A549 (cell line): ENCODE results near the gene OLIG2. TPM values are rescaled to one million over a fixed set of nuclear protein-coding genes. Genes with fewer than 3 reads are reported as not detected.

Experiments
- ATAC-seq, 2 experiments: fragments of 200-7000 bp in 1 of 2; fragments of >200 bp in 1 of 2; cut with Nextera tagmentation in 1 of 2; cut with Tn5 transposase in 1 of 2; 3 replicates each; pipeline versions ENCODE4 v1.8.0 to v1.9.1; 2018 to 2020; ENCODE audit warnings: mild to moderate bottlenecking in 1 of 2, moderate library complexity in 1 of 2
- CTCF ChIA-PET: fragments of 300-600 bp; sonication (Branson Sonifier 250); formaldehyde crosslinking; extraction: SDS; loops from one replicate; lab custom pipeline; 2021; ENCODE audit warnings: antibody characterized with exemption, inconsistent platforms; lab: Yijun Ruan, JAX
- POLR2A ChIA-PET: fragments of 350-600 bp; formaldehyde crosslinking; extraction: SDS; loops from one replicate; lab custom pipeline; 2021; ENCODE audit warnings: antibody characterized with exemption, inconsistent platforms; lab: Yijun Ruan, JAX
- DNase-seq, 2 experiments: peaks; one replicate each; pipeline versions ENCODE4 v3.0.0 to v3.0.0-alpha.2; 2011 to 2016; ENCODE audit warnings: low read depth in 1 of 2, low spot score in 1 of 2
- FAIRE-seq: peaks from 2 replicates; lab custom pipeline; 2011; peaks lifted over from hg19 to GRCh38; lab: Jason Lieb, UNC
- H3K27ac ChIP-seq, 2 experiments: fragments of >200 bp; sonication (Bioruptor Twin); formaldehyde crosslinking; 3 replicates each; pipeline ENCODE4 v1.5.1; 2016 to 2017
- H3K4me1 ChIP-seq: fragments of >200 bp; sonication (Bioruptor Twin); formaldehyde crosslinking; 3 replicates; pipeline ENCODE4 v1.6.1; 2016
- H3K4me2 ChIP-seq: fragments of >200 bp; sonication (Bioruptor Twin); formaldehyde crosslinking; 3 replicates; pipeline ENCODE4 v1.6.1; 2016
- H3K4me3 ChIP-seq: fragments of >200 bp; sonication (Bioruptor Twin); formaldehyde crosslinking; 3 replicates; pipeline ENCODE4 v1.5.1; 2016
- H3K9me3 ChIP-seq: fragments of >200 bp; sonication (Bioruptor Twin); formaldehyde crosslinking; 3 replicates; pipeline ENCODE4 v1.6.1; 2016
- ATOH8 ChIP-seq: fragments of 250-450 bp; sonication (Bioruptor Pico); IDR thresholded peaks from 2 replicates; pipeline ENCODE4 v1.5.0; 2020; ENCODE audit warnings: low read depth, mild to moderate bottlenecking, moderate library complexity
- CBX2 ChIP-seq: fragments of 200-600 bp; sonication (generic); IDR thresholded peaks from 2 replicates; pipeline ENCODE4 v1.6.1; 2016; ENCODE audit warnings: low read depth, mild to moderate bottlenecking, borderline replicate concordance
- CBX8 ChIP-seq: fragments of 200-600 bp; sonication (generic); IDR thresholded peaks from 2 replicates; pipeline ENCODE4 v1.6.1; 2016
- CEBPB ChIP-seq, 2 experiments: fragments of >200 bp in 1 of 2; sonication (Bioruptor Twin) in 1 of 2; formaldehyde crosslinking in 1 of 2; IDR thresholded peaks; 2 replicates each; pipeline ENCODE4 v1.6.1; 2012 to 2016
- CHD4 ChIP-seq: fragments of 200-600 bp; sonication (generic); IDR thresholded peaks from 2 replicates; pipeline ENCODE4 v1.6.1; 2016; ENCODE audit warnings: antibody characterized with exemption, mild to moderate bottlenecking, borderline replicate concordance
- EHF ChIP-seq: fragments of 250-450 bp; sonication (Bioruptor Pico); IDR thresholded peaks from 2 replicates; pipeline ENCODE4 v1.5.0; 2020; ENCODE audit warnings: mild to moderate bottlenecking
- ESRRA ChIP-seq: fragments of 150-350 bp; IDR thresholded peaks from 2 replicates; pipeline ENCODE4 v1.6.1; 2014; ENCODE audit warnings: mild to moderate bottlenecking, low read length, borderline replicate concordance
- FOSB ChIP-seq: fragments of 250-450 bp; sonication (Bioruptor Pico); IDR thresholded peaks from 2 replicates; pipeline ENCODE4 v1.5.0; 2020; ENCODE audit warnings: mild to moderate bottlenecking, moderate library complexity
- FOSL2 ChIP-seq, 2 experiments: fragments of 450-650 bp in 1 of 2; fragments of >200 bp in 1 of 2; sonication (Bioruptor Twin) in 1 of 2; formaldehyde crosslinking; IDR thresholded peaks; 2 replicates each; pipeline versions ENCODE4 v1.5.0 to v1.6.1; 2016 to 2020; ENCODE audit warnings: mild to moderate bottlenecking in 1 of 2, moderate library complexity in 1 of 2
- GATA3 ChIP-seq: IDR thresholded peaks from 2 replicates; pipeline ENCODE4 v1.6.1; 2012; ENCODE audit warnings: borderline replicate concordance
- HEYL ChIP-seq: fragments of 250-450 bp; sonication (Bioruptor Pico); IDR thresholded peaks from 2 replicates; pipeline ENCODE4 v1.8.0; 2021; ENCODE audit warnings: mild to moderate bottlenecking, moderate library complexity
- HOXB5 ChIP-seq: fragments of 250-450 bp; sonication (Bioruptor Pico); IDR thresholded peaks from 2 replicates; pipeline ENCODE4 v1.5.0; 2020; ENCODE audit warnings: mild to moderate bottlenecking, moderate library complexity
- JUNB ChIP-seq: fragments of >200 bp; sonication (Bioruptor Twin); formaldehyde crosslinking; IDR thresholded peaks from 2 replicates; pipeline ENCODE4 v1.6.1; 2016
- NR3C1 ChIP-seq: fragments of >200 bp; sonication (Bioruptor Twin); formaldehyde crosslinking; IDR thresholded peaks from 3 replicates; pipeline ENCODE4 v1.6.1; 2017
- POLR2A ChIP-seq: IDR thresholded peaks from 2 replicates; pipeline ENCODE4 v1.6.1; 2012; ENCODE audit warnings: mild to moderate bottlenecking, low read length
- POLR2AphosphoS2 ChIP-seq: conservative IDR thresholded peaks from 2 replicates; pipeline ENCODE4 v1.6.1; 2012; ENCODE audit warnings: low read length, improper control_type of control experiment, inconsistent platforms
- RAD21 ChIP-seq, 2 experiments: fragments of >200 bp in 1 of 2; sonication (Bioruptor Twin) in 1 of 2; formaldehyde crosslinking in 1 of 2; IDR thresholded peaks in 1 of 2; conservative IDR thresholded peaks in 1 of 2; 2 replicates in 1 of 2; 3 replicates in 1 of 2; pipeline ENCODE4 v1.6.1; 2012 to 2018; ENCODE audit warnings: inconsistent platforms in 1 of 2
- RFX5 ChIP-seq: fragments of 450-650 bp; IDR thresholded peaks from 2 replicates; pipeline ENCODE4 v1.7.1; 2014; ENCODE audit warnings: antibody characterized with exemption, mild to moderate bottlenecking, moderate library complexity
- TFCP2L1 ChIP-seq: fragments of 250-450 bp; sonication (Bioruptor Pico); IDR thresholded peaks from 2 replicates; pipeline ENCODE4 v1.5.0; 2021; ENCODE audit warnings: mild to moderate bottlenecking
- TP53 ChIP-seq: fragments of 250-450 bp; sonication (Bioruptor Pico); IDR thresholded peaks from 2 replicates; pipeline ENCODE4 v1.5.0; 2021; ENCODE audit warnings: mild to moderate bottlenecking, moderate library complexity
- ZFP36 ChIP-seq: fragments of 450-650 bp; IDR thresholded peaks from 2 replicates; pipeline ENCODE4 v1.6.1; 2014; ENCODE audit warnings: borderline replicate concordance; ENCODE audit not compliant: partially characterized antibody
- ZNF302 ChIP-seq: fragments of 250-450 bp; sonication (Bioruptor Pico); IDR thresholded peaks from 2 replicates; pipeline ENCODE4 v1.9.0; 2021; ENCODE audit warnings: inconsistent platforms, mild to moderate bottlenecking, moderate library complexity
- WGBS: methylation state at CpG from one replicate; pipeline ENCODE4 v1.1.6; 2017; ENCODE audit errors: missing lambda C conversion rate; 5-methylcytosine and 5-hydroxymethylcytosine counted together
- polyA plus RNA-seq, 4 experiments: library from polyadenylated mRNA; depleted of rRNA in 3 of 4; stranded (reverse); fragments of >200 nt; fragmentation: RNase III in 1 of 4; extraction: RNeasy Plus Mini Kit Qiagen cat#74134 plus additional on column Dnase treatment in 1 of 4; gene quantifications; 2 replicates in 3 of 4; 3 replicates in 1 of 4; pipeline ENCODE4 v1.2.3, GENCODE V29; 2011 to 2017
- TF ChIP-seq, protein P1 (sequence below): IDR thresholded peaks from 2 replicates; pipeline ENCODE4 v1.6.1; 2012
- TF ChIP-seq, protein P2 (sequence below): fragments of >200 bp; sonication (Bioruptor Twin); formaldehyde crosslinking; IDR thresholded peaks from 3 replicates; pipeline ENCODE4 v1.6.1; 2016
- TF ChIP-seq, protein P3 (sequence below): fragments of 200-600 bp; sonication (generic); IDR thresholded peaks from 2 replicates; pipeline ENCODE4 v1.6.1; 2016; ENCODE audit warnings: antibody characterized with exemption, mild to moderate bottlenecking, moderate library complexity

Gene OLIG2
- polyA plus RNA-seq, 2 of the 4 experiments (the other 2 are of a cell fraction) = not detected

DNA sequence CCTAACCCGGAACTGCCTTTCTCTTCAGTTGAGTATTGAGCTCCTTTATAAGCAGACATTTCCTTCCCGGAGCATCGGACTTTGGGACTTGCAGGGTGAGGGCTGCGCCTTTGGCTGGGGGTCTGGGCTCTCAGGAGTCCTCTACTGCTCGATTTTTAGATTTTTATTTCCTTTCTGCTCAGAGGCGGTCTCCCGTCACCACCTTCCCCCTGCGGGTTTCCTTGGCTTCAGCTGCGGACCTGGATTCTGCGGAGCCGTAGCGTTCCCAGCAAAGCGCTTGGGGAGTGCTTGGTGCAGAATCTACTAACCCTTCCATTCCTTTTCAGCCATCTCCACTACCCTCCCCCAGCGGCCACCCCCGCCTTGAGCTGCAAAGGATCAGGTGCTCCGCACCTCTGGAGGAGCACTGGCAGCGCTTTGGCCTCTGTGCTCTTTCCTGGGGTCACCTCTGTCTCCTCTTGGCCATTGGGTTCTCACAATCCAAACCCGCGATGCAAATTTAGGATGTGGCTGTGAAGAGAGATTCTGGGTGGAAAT, 3.7 kb downstream of the OLIG2 start:
- 51% methylated on average over 17 of the region's 19 CpGs for WGBS
- DNase-seq = no peak
- FAIRE-seq = no peak
- Histone ChIP-seq H3K4me2 (no peak overlapping the region), H3K27ac (no peak overlapping the region), H3K9me3 (no peaks in the 10 kb centered on the region), H3K4me3 (no peak overlapping the region), H3K4me1 (no peaks in the 10 kb centered on the region)
- no peak for ATAC-seq
- TF ChIP-seq CHD4 = no peak
- TF ChIP-seq CEBPB (IDR thresholded peaks at IDR 0.05) = no peak
- TF ChIP-seq POLR2A = no peak
- TF ChIP-seq RFX5 = no peak
- TF ChIP-seq EHF (CRISPR knock-in tag) = no peak
- TF ChIP-seq POLR2AphosphoS2 = no peak
- TF ChIP-seq, protein P1, sequence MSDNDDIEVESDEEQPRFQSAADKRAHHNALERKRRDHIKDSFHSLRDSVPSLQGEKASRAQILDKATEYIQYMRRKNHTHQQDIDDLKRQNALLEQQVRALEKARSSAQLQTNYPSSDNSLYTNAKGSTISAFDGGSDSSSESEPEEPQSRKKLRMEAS = no peak
- no peak for TF ChIP-seq TFCP2L1
- no peak for TF ChIP-seq ESRRA
- no peak for TF ChIP-seq RAD21 (conservative IDR thresholded peaks at IDR 0.05 in 1 of 2, IDR thresholded peaks at IDR 0.05 in 1 of 2)
- no peak for TF ChIP-seq HOXB5
- TF ChIP-seq FOSL2 (IDR thresholded peaks at IDR 0.05) = no peak
- no peak for TF ChIP-seq FOSL2 (CRISPR knock-in tag; IDR thresholded peaks at IDR 0.05)
- no peak for TF ChIP-seq TP53
- no peak for TF ChIP-seq JUNB
- TF ChIP-seq FOSB (CRISPR knock-in tag) = no peak
- TF ChIP-seq HEYL = no peak
- no peak for TF ChIP-seq ATOH8 (CRISPR knock-in tag)
- TF ChIP-seq ZFP36 = no peak
- no peak for TF ChIP-seq CBX2
- TF ChIP-seq, protein P2, sequence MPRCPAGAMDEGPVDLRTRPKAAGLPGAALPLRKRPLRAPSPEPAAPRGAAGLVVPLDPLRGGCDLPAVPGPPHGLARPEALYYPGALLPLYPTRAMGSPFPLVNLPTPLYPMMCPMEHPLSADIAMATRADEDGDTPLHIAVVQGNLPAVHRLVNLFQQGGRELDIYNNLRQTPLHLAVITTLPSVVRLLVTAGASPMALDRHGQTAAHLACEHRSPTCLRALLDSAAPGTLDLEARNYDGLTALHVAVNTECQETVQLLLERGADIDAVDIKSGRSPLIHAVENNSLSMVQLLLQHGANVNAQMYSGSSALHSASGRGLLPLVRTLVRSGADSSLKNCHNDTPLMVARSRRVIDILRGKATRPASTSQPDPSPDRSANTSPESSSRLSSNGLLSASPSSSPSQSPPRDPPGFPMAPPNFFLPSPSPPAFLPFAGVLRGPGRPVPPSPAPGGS = no peak
- ChIA-PET CTCF (no interaction called here), POLR2A (no interaction called here)

DNA sequence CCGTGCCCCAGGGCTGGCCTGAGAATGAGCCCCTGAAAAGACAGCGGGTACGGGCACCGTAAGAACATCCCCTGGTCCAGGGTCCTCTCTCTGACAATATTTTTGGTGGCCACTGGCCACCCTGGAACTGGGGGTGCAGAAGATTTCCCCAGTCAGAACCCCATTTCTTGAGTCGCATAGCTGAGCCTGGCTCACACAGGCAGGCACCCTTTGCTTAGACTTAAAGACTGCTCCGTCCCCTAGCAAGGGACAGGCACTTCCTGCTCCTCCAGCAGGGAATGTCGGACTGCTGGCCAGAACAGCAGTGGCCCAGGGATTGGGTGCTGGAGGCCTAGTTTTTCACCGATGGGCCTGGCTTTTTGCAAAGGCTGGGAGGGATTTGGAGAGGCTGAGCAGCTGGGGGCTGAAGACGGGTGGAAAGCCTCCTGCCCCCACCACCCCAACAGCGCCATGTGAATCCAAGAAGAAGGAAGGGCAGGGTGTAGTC, 4.3 kb downstream of the OLIG2 start:
- TF ChIP-seq NR3C1 (no peak), ZFP36 (no peak), ZNF302 (CRISPR knock-in tag) (no peak), GATA3 (no peak), CBX8 (no peak)
- TF ChIP-seq, protein P1 = no peak
- TF ChIP-seq, protein P3, sequence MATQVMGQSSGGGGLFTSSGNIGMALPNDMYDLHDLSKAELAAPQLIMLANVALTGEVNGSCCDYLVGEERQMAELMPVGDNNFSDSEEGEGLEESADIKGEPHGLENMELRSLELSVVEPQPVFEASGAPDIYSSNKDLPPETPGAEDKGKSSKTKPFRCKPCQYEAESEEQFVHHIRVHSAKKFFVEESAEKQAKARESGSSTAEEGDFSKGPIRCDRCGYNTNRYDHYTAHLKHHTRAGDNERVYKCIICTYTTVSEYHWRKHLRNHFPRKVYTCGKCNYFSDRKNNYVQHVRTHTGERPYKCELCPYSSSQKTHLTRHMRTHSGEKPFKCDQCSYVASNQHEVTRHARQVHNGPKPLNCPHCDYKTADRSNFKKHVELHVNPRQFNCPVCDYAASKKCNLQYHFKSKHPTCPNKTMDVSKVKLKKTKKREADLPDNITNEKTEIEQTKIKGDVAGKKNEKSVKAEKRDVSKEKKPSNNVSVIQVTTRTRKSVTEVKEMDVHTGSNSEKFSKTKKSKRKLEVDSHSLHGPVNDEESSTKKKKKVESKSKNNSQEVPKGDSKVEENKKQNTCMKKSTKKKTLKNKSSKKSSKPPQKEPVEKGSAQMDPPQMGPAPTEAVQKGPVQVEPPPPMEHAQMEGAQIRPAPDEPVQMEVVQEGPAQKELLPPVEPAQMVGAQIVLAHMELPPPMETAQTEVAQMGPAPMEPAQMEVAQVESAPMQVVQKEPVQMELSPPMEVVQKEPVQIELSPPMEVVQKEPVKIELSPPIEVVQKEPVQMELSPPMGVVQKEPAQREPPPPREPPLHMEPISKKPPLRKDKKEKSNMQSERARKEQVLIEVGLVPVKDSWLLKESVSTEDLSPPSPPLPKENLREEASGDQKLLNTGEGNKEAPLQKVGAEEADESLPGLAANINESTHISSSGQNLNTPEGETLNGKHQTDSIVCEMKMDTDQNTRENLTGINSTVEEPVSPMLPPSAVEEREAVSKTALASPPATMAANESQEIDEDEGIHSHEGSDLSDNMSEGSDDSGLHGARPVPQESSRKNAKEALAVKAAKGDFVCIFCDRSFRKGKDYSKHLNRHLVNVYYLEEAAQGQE = no peak
- ChIA-PET CTCF (no interaction called here), POLR2A (no interaction called here)
- no peak overlapping the region for H3K4me2 ChIP-seq
- DNase-seq = no peak
- no peak overlapping the region for H3K4me3 ChIP-seq
- no peak overlapping the region for H3K27ac ChIP-seq
- no peaks in the 10 kb centered on the region for H3K4me1 ChIP-seq
- WGBS = 75% methylated on average over 8 of the region's 10 CpGs
- no peak for FAIRE-seq
- no peaks in the 10 kb centered on the region for H3K9me3 ChIP-seq
- ATAC-seq = no peak
